Measurements from ENCODE around the gene SMC3.

The SMC3 gene

DNA sequence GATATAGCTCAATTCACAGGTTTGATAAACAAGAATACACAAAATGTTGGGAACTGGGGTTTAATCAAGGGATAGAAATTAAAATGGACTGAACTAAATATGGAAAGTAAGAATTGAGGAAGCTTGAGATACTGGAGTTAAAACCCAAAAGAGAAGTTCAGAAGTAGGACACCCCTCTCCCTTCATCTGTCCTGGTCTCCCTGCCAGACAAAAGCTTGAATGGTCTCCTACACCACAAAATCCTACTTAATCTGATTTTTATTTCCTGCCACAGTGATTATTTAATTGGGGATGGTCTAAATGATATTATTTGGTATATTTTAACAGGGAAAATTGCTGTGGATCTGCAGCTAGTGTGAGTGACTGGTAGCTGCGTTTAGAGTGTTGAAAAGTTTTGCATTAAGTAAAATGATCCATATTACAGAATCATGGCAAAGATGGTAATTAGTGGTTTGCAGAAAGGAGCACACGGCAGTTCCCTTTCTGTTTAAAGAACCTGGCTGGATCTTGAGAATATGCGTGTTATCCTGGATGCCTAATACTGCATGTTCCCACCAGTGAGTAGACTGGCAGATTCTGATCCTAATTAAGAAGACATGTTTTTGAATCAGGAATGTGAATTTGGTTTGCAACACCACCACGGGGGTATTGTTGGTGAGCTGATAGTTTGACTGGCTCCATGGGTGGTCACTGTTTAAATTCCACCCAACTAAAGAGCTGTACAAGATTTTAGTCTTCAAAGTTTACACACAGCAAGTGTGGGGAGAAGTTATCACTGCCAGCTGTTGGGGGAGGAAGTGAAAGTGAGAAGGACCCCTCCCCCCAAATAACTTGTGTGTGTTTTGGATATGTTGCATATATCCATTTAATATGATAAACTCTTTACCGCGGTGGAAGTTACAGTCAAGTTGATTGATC lies 82.1 kb downstream of the SMC3 start:
- no peak for DNase-seq

DNA sequence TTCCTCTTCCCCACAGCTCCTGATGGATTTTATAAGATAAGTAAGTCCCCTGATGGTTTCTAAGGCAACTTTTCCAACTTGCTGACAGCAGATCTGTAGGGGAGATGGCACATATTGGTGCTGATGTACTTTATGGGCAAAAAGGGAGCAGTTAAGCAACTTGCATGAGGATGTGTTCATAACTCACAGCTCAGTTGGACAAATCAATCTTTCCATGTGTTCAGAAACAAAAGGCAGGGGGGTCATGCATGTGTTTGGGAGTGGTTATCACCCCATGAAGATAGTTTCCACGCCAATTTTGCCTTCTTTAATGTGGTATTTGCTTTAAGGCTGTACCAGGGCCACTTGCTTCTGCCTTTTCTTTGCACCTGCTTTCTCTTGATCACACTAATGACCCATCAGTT lies 82.8 kb downstream of the SMC3 start:
- DNase-seq = no peak

DNA sequence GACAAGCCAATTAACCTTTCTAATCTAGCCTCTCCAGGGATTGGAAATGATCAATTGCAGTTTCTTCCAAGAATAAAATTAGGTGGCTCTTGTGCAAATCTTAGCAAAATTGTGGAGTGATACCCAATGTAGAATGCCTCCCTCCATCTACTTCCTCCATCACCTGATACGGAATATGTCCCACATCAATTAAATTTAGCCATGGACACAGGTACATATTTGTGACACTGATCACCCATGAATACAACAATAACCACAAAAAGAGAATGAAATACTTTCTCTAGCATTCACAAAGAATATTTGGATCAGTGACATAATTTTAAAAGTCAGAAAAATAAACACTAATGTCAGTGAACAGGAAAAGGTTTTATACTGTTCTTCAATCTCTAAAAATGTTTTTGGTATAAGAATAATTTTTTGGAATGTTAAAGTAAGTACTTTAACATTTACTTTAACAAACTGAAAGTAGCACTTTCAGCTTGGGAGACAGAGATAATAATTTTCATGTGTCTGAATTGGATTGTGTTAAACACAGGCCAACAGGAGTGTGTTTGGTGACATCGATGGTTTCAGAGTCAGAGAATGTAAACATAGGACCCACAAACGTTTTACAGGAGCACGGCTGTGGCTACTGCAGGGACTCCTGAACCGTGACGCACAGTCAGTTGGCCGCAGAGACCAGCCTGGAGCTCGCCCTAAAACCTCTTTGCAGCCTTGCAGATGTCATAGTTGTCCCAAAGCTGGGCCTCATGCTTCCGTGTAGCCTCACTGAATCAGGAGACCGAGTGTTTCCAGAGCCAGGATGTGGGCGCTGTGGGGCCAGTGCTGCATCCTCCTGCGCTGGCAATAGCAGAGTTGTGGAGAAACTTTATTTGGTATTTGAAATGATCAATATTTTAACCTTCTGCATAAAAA lies 83.8 kb downstream of the SMC3 start:
- DNase-seq = no peak

DNA sequence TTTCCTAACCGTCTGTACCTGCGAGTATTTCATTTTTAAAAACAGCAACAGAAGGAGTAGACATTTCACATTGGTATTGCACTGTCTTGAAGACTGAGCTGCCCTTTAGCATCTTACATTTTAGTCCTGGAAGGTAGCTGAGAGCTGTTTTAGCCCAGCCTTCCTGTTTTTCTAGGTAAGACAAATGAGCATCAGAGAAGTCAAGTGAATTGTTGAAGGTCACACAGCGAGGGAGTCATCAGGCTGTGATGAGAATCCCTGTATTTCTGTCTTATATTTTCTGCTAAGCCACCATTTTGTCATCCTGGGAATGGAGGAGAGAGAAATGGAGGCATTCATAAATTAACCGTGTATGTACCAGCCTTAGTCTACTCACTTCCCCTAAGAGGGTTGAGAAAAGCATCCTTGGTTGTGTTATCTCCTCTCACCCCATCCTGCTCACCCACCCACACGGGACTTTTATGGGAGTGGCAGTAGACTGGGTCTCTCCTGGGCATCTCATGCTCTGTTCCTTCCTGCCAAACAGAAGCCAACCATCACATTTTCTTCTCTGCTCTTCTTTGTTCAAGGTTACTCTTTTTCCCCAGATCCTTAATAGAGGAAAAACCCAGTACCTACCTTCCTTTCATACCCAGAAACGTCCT lies 85.1 kb downstream of the SMC3 start:
- DNase-seq = no peak
